ENCODE measurements around the gene MCM3. TPM values are rescaled to one million over a fixed set of nuclear protein-coding genes. Genes with fewer than 3 reads are reported as not detected.

The MCM3 gene
- total RNA-seq, 1 experiment from 2014 or later: 276 TPM

GRCh38 chr6:52271852-52272460 lies 12.6 kb downstream of the MCM3 start (continued):
- TF ChIP-seq ERG (CRISPR knock-in tag; IDR thresholded peaks at IDR 0.05): no peak
- no peak for TF ChIP-seq ZNF423 (CRISPR knock-in tag; IDR thresholded peaks at IDR 0.05)
- TF ChIP-seq NR3C1 (CRISPR knock-in tag; conservative IDR thresholded peaks at IDR 0.05; ENCODE audit: low read depth): no peak
- no peak for TF ChIP-seq STAT6 (CRISPR knock-in tag; conservative IDR thresholded peaks at IDR 0.05; ENCODE audit: low read depth)
- TF ChIP-seq TP53 (CRISPR knock-in tag; IDR thresholded peaks at IDR 0.05): no peak

- no peak for TF ChIP-seq IRF1 (CRISPR knock-in tag; IDR thresholded peaks at IDR 0.05)
- TF ChIP-seq TEAD1 (CRISPR knock-in tag; IDR thresholded peaks at IDR 0.05): no peak
- peak; percentile 84 for TF ChIP-seq CTCF (IDR thresholded peaks at IDR 0.05)
- no peak for TF ChIP-seq NFE2L1 (CRISPR knock-in tag; IDR thresholded peaks at IDR 0.05)
- TF ChIP-seq MYBL2 (CRISPR knock-in tag; IDR thresholded peaks at IDR 0.05): no peak
- TF ChIP-seq ATF1 (CRISPR knock-in tag; IDR thresholded peaks at IDR 0.05): no peak
- no peak overlapping the region for H3K4me3 Mint-ChIP-seq
- ATAC-seq (peak; percentile 69), DNase-seq (ENCODE audit: low spot score) (peak; percentile 68)
- peak overlapping the region; percentile 54; the same call in 1 of the 2 replicates for H3K27ac Mint-ChIP-seq
- no peaks in the 10 kb centered on the region for H3K27me3 Mint-ChIP-seq (ENCODE audit: low read depth)
- no peaks in the 10 kb centered on the region for H3K4me1 Mint-ChIP-seq
- no peaks in the 10 kb centered on the region for H3K9me3 Mint-ChIP-seq
- H3K36me3 Mint-ChIP-seq: peaks cover 80% of the 10 kb centered on the region
- ChIA-PET POLR2A (no interaction called here), CTCF (interaction anchor here (0.7 to 1.6 kb wide), 16 partner anchors 8 to 203 kb away, joined by 3 to 16 read pairs (median 4); partner anchors contain the start of gene MCM3)
Measured at GRCh38 chr6:52263709-52264540, 20.6 kb downstream of the MCM3 start.

GRCh38 chr6:52262620-52263344 lies 21.8 kb downstream of the MCM3 start:
- H3K4me1 Mint-ChIP-seq: no peaks in the 10 kb centered on the region
- no peak for DNase-seq (ENCODE audit: low spot score)
- CTCF ChIA-PET: interaction anchor here (0.7 to 1.8 kb wide), 5 partner anchors 16 to 213 kb away, joined by 3 to 4 read pairs (median 4); no protein-coding TSS in a partner anchor
- H3K9me3 Mint-ChIP-seq: no peaks in the 10 kb centered on the region
- H3K4me3 Mint-ChIP-seq: no peak overlapping the region
- H3K27me3 Mint-ChIP-seq (ENCODE audit: low read depth): no peaks in the 10 kb centered on the region
- H3K27ac Mint-ChIP-seq: no peak overlapping the region
- POLR2A ChIA-PET: no interaction called here
- H3K36me3 Mint-ChIP-seq: peaks cover 68% of the 10 kb centered on the region
- ATAC-seq: no peak
- TF ChIP-seq USF2 (CRISPR knock-in tag; IDR thresholded peaks at IDR 0.05) (no peak), SMAD3 (CRISPR knock-in tag; IDR thresholded peaks at IDR 0.05; ENCODE audit: borderline replicate concordance) (no peak), FOXP4 (CRISPR knock-in tag; IDR thresholded peaks at IDR 0.05) (no peak), E2F4 (CRISPR knock-in tag; IDR thresholded peaks at IDR 0.05; ENCODE audit: borderline replicate concordance, low read depth) (no peak), TEAD1 (CRISPR knock-in tag; IDR thresholded peaks at IDR 0.05) (no peak), ZNF671 (CRISPR knock-in tag; IDR thresholded peaks at IDR 0.05) (no peak), ETV6 (CRISPR knock-in tag; IDR thresholded peaks at IDR 0.05) (no peak), RORB (CRISPR knock-in tag; IDR thresholded peaks at IDR 0.05) (no peak), GABPB1 (CRISPR knock-in tag; IDR thresholded peaks at IDR 0.05) (no peak), MYBL2 (CRISPR knock-in tag; IDR thresholded peaks at IDR 0.05) (no peak), NR2C2 (CRISPR knock-in tag; IDR thresholded peaks at IDR 0.05) (no peak)

All from WTC11 (cell line).